ENCODE results near the gene TPBGL.
A peak's percentile ranks its signal among the peaks of the same experiment; 100 is the strongest.

TPBGL gene, protein sequence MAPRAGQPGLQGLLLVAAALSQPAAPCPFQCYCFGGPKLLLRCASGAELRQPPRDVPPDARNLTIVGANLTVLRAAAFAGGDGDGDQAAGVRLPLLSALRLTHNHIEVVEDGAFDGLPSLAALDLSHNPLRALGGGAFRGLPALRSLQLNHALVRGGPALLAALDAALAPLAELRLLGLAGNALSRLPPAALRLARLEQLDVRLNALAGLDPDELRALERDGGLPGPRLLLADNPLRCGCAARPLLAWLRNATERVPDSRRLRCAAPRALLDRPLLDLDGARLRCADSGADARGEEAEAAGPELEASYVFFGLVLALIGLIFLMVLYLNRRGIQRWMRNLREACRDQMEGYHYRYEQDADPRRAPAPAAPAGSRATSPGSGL

GRCh38 chr11:75240311-75241035, at the start of gene TPBGL:
TSS of gene TPBGL (plus strand) at chr11:75240774. CDS start at chr11:75241050, 276 bp downstream.
- Histone ChIP-seq H3K27me3 (ENCODE audit: control insufficient read depth in 1 of 2, insufficient read depth in 2 of 2, low read length in 2 of 2) (peaks cover 32 to 45% of the 10 kb centered on the region in 2 donors), H3K27ac (ENCODE audit: low read length) (no peak within 1 kb of the TSS), H3K36me3 (ENCODE audit: control insufficient read depth in 2 of 2, insufficient read depth in 2 of 2, low read length in 2 of 2) (no peaks in the 10 kb centered on the region), H3K4me1 (ENCODE audit: control insufficient read depth, insufficient read depth, low read length) (peaks cover 13% of the 10 kb centered on the region), H3K9ac (ENCODE audit: low read length in 2 of 2) (no peak within 1 kb of the TSS), H3K9me3 (ENCODE audit: control insufficient read depth in 2 of 2, low read length in 2 of 2) (no peaks in the 10 kb centered on the region), H3K4me3 (ENCODE audit: low read length in 2 of 2) (peak within 1 kb of the TSS in 1 of 2 donors; percentile 70)

- Histone ChIP-seq H3K27me3 (ENCODE audit: control insufficient read depth in 1 of 2, insufficient read depth in 2 of 2, low read length in 2 of 2) (no peaks in the 10 kb centered on the region), H3K27ac (ENCODE audit: low read length) (no peak overlapping the region), H3K4me3 (ENCODE audit: low read length in 2 of 2) (no peak overlapping the region), H3K4me1 (ENCODE audit: control insufficient read depth, insufficient read depth, low read length) (peaks cover 26% of the 10 kb centered on the region), H3K36me3 (ENCODE audit: control insufficient read depth in 2 of 2, insufficient read depth in 2 of 2, low read length in 2 of 2) (no peaks in the 10 kb centered on the region), H3K9ac (ENCODE audit: low read length in 2 of 2) (no peak overlapping the region), H3K9me3 (ENCODE audit: control insufficient read depth in 2 of 2, low read length in 2 of 2) (no peaks in the 10 kb centered on the region)
Measured at GRCh38 chr11:75191330-75191717, 49.2 kb upstream of the TPBGL start.

- H3K9ac ChIP-seq (ENCODE audit: low read length in 2 of 2), result no peak overlapping the region
Measured at GRCh38 chr11:75193271-75193670, 47.3 kb upstream of the TPBGL start.

DNA sequence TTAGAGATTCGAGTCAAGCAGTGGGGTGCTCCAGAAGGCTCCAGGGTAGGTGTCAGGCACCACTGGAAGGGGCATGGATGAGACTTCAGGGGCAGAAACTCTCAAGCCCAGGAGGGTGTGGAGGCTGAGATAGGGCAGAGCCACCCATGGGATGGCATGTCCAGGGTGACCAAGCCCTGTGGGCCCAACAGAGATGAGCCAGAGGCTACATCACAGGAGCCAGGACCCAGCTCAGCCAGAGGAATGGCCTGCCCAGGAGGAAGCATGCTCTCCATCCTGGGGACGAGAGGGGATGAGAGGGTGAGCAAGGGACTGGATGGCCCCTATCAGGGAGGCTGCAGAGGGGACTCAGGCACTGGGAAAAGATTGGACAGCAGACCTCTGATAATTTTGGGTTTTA, 46.9 kb upstream of the TPBGL start:
- peaks cover 30% of the 10 kb centered on the region for H3K4me1 ChIP-seq (ENCODE audit: control insufficient read depth, insufficient read depth, low read length)
- no peak overlapping the region for H3K27ac ChIP-seq (ENCODE audit: low read length)
- no peaks in the 10 kb centered on the region for H3K36me3 ChIP-seq (ENCODE audit: control insufficient read depth in 2 of 2, insufficient read depth in 2 of 2, low read length in 2 of 2)

More at GRCh38 chr11:75193271-75193670, 47.3 kb upstream of the TPBGL start:
- no peaks in the 10 kb centered on the region for H3K27me3 ChIP-seq (ENCODE audit: control insufficient read depth in 1 of 2, insufficient read depth in 2 of 2, low read length in 2 of 2)
- H3K4me3 ChIP-seq (ENCODE audit: low read length in 2 of 2), result no peak overlapping the region
- peaks cover 30% of the 10 kb centered on the region for H3K4me1 ChIP-seq (ENCODE audit: control insufficient read depth, insufficient read depth, low read length)
- H3K36me3 ChIP-seq (ENCODE audit: control insufficient read depth in 2 of 2, insufficient read depth in 2 of 2, low read length in 2 of 2), result no peaks in the 10 kb centered on the region
- H3K27ac ChIP-seq (ENCODE audit: low read length), result no peak overlapping the region
- no peaks in the 10 kb centered on the region for H3K9me3 ChIP-seq (ENCODE audit: control insufficient read depth in 2 of 2, low read length in 2 of 2)

GRCh38 chr11:75194147-75194546, 46.4 kb upstream of the TPBGL start:
- Histone ChIP-seq H3K4me1 (ENCODE audit: control insufficient read depth, insufficient read depth, low read length) (peaks cover 30% of the 10 kb centered on the region), H3K36me3 (ENCODE audit: control insufficient read depth in 2 of 2, insufficient read depth in 2 of 2, low read length in 2 of 2) (no peaks in the 10 kb centered on the region), H3K9ac (ENCODE audit: low read length in 2 of 2) (no peak overlapping the region), H3K4me3 (ENCODE audit: low read length in 2 of 2) (no peak overlapping the region), H3K9me3 (ENCODE audit: control insufficient read depth in 2 of 2, low read length in 2 of 2) (no peaks in the 10 kb centered on the region), H3K27ac (ENCODE audit: low read length) (no peak overlapping the region), H3K27me3 (ENCODE audit: control insufficient read depth in 1 of 2, insufficient read depth in 2 of 2, low read length in 2 of 2) (no peaks in the 10 kb centered on the region)

More for the DNA sequence above, 46.9 kb upstream of the TPBGL start:
- Histone ChIP-seq H3K9ac (ENCODE audit: low read length in 2 of 2) (no peak overlapping the region), H3K4me3 (ENCODE audit: low read length in 2 of 2) (no peak overlapping the region), H3K27me3 (ENCODE audit: control insufficient read depth in 1 of 2, insufficient read depth in 2 of 2, low read length in 2 of 2) (no peaks in the 10 kb centered on the region), H3K9me3 (ENCODE audit: control insufficient read depth in 2 of 2, low read length in 2 of 2) (no peaks in the 10 kb centered on the region)

- no peaks in the 10 kb centered on the region for H3K9me3 ChIP-seq (ENCODE audit: control insufficient read depth in 2 of 2, low read length in 2 of 2)
- H3K36me3 ChIP-seq (ENCODE audit: control insufficient read depth in 2 of 2, insufficient read depth in 2 of 2, low read length in 2 of 2), result no peaks in the 10 kb centered on the region
- no peaks in the 10 kb centered on the region for H3K27me3 ChIP-seq (ENCODE audit: control insufficient read depth in 1 of 2, insufficient read depth in 2 of 2, low read length in 2 of 2)
- no peak overlapping the region for H3K4me3 ChIP-seq (ENCODE audit: low read length in 2 of 2)
- H3K4me1 ChIP-seq (ENCODE audit: control insufficient read depth, insufficient read depth, low read length), result peaks cover 29% of the 10 kb centered on the region
- H3K27ac ChIP-seq (ENCODE audit: low read length), result no peak overlapping the region
- peak overlapping the region in 1 of 2 donors; percentile 10 for H3K9ac ChIP-seq (ENCODE audit: low read length in 2 of 2)
Measured at GRCh38 chr11:75195167-75195962, 45.2 kb upstream of the TPBGL start.

GRCh38 chr11:75196426-75196825, 44.1 kb upstream of the TPBGL start:
- H3K27me3 ChIP-seq (ENCODE audit: control insufficient read depth in 1 of 2, insufficient read depth in 2 of 2, low read length in 2 of 2), result no peaks in the 10 kb centered on the region
- no peak overlapping the region for H3K4me3 ChIP-seq (ENCODE audit: low read length in 2 of 2)
- no peaks in the 10 kb centered on the region for H3K9me3 ChIP-seq (ENCODE audit: control insufficient read depth in 2 of 2, low read length in 2 of 2)
- H3K36me3 ChIP-seq (ENCODE audit: control insufficient read depth in 2 of 2, insufficient read depth in 2 of 2, low read length in 2 of 2), result no peaks in the 10 kb centered on the region
- no peak overlapping the region for H3K9ac ChIP-seq (ENCODE audit: low read length in 2 of 2)
- H3K27ac ChIP-seq (ENCODE audit: low read length), result no peak overlapping the region
- H3K4me1 ChIP-seq (ENCODE audit: control insufficient read depth, insufficient read depth, low read length), result peaks cover 20% of the 10 kb centered on the region

DNA sequence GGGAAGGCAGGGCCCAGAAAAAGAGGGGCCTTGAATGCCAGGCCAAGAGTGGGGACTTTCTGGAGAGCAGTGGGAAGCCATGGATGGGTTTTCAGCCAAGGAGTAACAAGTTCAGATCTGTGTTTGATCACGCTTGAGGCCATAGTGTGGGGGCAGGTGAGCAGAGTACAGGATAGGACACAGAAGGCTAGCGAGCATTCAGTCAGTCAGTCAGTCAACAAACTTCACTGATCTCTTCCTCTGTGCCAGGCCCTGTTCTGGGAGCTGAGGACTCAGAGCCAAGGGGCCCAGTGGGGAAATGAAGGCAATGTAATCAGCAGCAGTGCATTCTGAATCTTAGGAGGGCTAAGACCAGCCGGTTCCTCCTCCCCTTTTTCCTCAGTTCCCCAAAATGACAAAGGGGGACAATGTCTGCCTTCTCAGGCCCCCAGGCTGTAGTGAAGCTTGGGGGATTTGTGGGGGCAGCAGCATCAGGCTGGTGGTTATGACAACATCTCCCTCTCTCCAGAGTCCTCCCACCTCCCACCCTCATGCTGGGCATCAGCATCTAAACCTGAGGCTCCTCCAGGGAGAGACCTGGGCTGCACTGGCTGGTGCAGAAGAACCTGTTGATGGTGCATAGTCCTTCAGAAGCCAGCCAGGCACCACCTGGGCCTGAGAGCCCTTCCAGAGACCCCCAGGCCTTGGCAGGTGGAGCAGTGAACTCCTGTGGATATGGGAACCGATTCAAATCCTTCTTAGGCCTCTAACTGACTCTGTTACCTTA, 42.9 kb upstream of the TPBGL start:
- Histone ChIP-seq H3K4me3 (ENCODE audit: low read length in 2 of 2) (no peak overlapping the region), H3K4me1 (ENCODE audit: control insufficient read depth, insufficient read depth, low read length) (peaks cover 16% of the 10 kb centered on the region), H3K9ac (ENCODE audit: low read length in 2 of 2) (no peak overlapping the region), H3K27ac (ENCODE audit: low read length) (no peak overlapping the region), H3K27me3 (ENCODE audit: control insufficient read depth in 1 of 2, insufficient read depth in 2 of 2, low read length in 2 of 2) (no peaks in the 10 kb centered on the region), H3K9me3 (ENCODE audit: control insufficient read depth in 2 of 2, low read length in 2 of 2) (no peaks in the 10 kb centered on the region), H3K36me3 (ENCODE audit: control insufficient read depth in 2 of 2, insufficient read depth in 2 of 2, low read length in 2 of 2) (no peaks in the 10 kb centered on the region)

GRCh38 chr11:75198278-75198973, 42.1 kb upstream of the TPBGL start:
- Histone ChIP-seq H3K4me3 (ENCODE audit: low read length in 2 of 2) (no peak overlapping the region), H3K9me3 (ENCODE audit: control insufficient read depth in 2 of 2, low read length in 2 of 2) (no peaks in the 10 kb centered on the region), H3K9ac (ENCODE audit: low read length in 2 of 2) (no peak overlapping the region), H3K4me1 (ENCODE audit: control insufficient read depth, insufficient read depth, low read length) (peaks cover 14% of the 10 kb centered on the region), H3K27me3 (ENCODE audit: control insufficient read depth in 1 of 2, insufficient read depth in 2 of 2, low read length in 2 of 2) (no peaks in the 10 kb centered on the region), H3K36me3 (ENCODE audit: control insufficient read depth in 2 of 2, insufficient read depth in 2 of 2, low read length in 2 of 2) (no peaks in the 10 kb centered on the region), H3K27ac (ENCODE audit: low read length) (no peak overlapping the region)
